Measurements from ENCODE around the gene CCDC27. TPM values are rescaled to one million over a fixed set of nuclear protein-coding genes. Genes with fewer than 3 reads are reported as not detected.
A peak's percentile ranks its signal among the peaks of the same experiment; 100 is the strongest.

Gene CCDC27
- total RNA-seq, 4 donors from 2014 or later, result not detected

DNA sequence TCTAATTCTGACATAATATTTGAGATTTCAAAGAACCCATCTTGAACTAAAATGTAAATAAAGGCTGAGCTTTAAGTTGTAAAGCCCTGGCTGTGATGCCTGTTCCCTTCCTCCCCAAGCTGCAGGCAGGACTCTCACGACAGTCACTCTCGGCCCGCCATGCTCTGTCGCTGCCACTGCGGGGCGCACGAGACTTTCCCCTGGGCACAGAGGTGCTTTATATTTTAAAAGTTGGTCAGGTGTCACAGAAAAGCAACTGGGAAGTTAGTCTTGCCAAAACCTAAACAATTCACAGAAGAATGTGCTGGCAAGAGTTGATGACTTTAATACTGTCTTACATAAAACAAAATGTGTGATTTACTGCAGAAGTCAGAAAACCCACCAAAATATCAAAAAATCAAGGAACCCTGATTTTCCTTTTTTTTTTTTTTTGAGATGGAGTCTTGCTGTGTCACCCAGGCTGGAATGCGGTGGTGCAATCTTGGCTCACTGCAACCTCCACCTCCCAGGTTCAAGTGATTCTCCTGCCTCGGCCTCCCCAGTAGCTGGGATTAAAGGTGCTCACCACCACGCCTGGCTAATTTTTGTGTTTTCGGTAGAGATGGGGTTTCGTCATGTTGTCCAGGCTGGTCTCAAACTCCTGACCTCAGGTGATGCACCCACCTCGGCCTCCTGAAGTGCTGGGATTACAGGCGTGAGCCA is 33.4 kb downstream of the CCDC27 start:
- intact Hi-C loops (cut with DNase I; ENCODE audit: low total_unique reads) (no loop called here), in situ Hi-C loops (cut with MboI; ENCODE audit: low pct_ligation_motif_present in 1 of 4, low pct_unique_long_range_greater_than_20kb in 1 of 4, low sequenced_read_pairs in 3 of 4) (no loop called here)
- peak; percentile 36 for DNase-seq
- no peak overlapping the region for H3K4me3 ChIP-seq
- H3K9me3 ChIP-seq, result no peaks in the 10 kb centered on the region
- TF ChIP-seq, protein P1, sequence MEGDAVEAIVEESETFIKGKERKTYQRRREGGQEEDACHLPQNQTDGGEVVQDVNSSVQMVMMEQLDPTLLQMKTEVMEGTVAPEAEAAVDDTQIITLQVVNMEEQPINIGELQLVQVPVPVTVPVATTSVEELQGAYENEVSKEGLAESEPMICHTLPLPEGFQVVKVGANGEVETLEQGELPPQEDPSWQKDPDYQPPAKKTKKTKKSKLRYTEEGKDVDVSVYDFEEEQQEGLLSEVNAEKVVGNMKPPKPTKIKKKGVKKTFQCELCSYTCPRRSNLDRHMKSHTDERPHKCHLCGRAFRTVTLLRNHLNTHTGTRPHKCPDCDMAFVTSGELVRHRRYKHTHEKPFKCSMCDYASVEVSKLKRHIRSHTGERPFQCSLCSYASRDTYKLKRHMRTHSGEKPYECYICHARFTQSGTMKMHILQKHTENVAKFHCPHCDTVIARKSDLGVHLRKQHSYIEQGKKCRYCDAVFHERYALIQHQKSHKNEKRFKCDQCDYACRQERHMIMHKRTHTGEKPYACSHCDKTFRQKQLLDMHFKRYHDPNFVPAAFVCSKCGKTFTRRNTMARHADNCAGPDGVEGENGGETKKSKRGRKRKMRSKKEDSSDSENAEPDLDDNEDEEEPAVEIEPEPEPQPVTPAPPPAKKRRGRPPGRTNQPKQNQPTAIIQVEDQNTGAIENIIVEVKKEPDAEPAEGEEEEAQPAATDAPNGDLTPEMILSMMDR (IDR thresholded peaks at IDR 0.05), result peak in 4 of 5 experiments; percentile 25 to 43 (median 31)
- TF ChIP-seq POLR2A (IDR thresholded peaks at IDR 0.05), result no peak
- H3K4me1 ChIP-seq, result peaks cover 0 to 4% (median 0%) of the 10 kb centered on the region in 4 donors
- H3K36me3 ChIP-seq, result peaks cover 0 to 52% (median 22%) of the 10 kb centered on the region in 4 donors
- no peak overlapping the region for H3K27ac ChIP-seq
- H3K27me3 ChIP-seq, result no peaks in the 10 kb centered on the region
- WGBS, 2 donors (ENCODE audit: low coverage in 1 of 2), result 74 to 78% methylated on average over 8 to 14 of the region's 14 CpGs

DNA sequence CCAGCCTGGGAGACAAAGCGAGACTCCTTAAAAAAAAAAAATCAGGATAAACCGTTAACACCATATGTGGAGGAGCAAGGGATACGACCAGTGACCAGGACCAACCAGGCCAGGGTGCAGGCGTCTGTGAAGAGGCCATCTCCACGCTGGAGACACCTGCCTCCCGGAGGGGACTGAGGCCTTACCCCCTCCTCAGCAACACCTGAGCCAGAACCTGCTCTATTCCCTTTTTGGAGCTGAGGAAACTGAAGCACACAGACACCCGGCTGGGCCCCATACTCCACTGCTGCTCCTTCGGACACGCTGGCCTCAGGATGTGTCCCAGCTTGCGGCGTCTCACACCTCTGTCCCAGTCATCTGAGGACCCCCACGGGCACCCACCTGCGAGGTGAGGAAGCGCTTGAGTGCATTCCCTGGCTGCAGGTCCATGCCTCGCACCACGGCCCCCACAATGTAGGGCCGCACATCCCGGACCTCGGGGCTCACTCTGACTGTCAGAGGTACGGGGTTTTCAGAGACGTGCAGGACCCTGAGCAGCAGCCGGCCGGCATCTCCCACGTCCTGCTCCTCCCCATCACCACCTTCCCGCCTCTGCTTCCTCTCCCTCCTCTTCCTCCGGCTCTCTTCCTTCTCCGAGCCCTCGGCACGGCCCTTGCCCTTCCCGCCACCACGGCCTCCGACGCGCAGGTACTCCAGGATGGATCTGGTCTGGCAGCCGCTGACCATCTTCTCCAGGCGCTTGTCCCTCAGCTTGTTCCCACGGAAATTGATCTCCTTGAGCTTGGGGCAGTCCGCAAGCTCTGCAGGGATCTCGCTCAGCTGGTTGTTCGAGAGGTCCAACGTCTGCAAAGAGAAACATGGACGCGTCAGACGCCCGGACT is 34.5 kb downstream of the CCDC27 start:
- DNase-seq, result no peak
- no peak overlapping the region for H3K27ac ChIP-seq
- 80 to 90% methylated on average over 1 to 45 of the region's 45 CpGs for WGBS, 2 donors (ENCODE audit: low coverage in 1 of 2)
- intact Hi-C loops (cut with DNase I; ENCODE audit: low total_unique reads), result no loop called here
- no peak overlapping the region for H3K4me3 ChIP-seq
- no peaks in the 10 kb centered on the region for H3K9me3 ChIP-seq
- peaks cover 0 to 42% (median 17%) of the 10 kb centered on the region in 4 donors for H3K36me3 ChIP-seq
- in situ Hi-C loops (cut with MboI; ENCODE audit: low pct_ligation_motif_present in 1 of 4, low pct_unique_long_range_greater_than_20kb in 1 of 4, low sequenced_read_pairs in 3 of 4), result no loop called here
- TF ChIP-seq EP300 (IDR thresholded peaks at IDR 0.05; ENCODE audit: low read depth) (no peak), POLR2A (IDR thresholded peaks at IDR 0.05) (no peak), POLR2AphosphoS5 (IDR thresholded peaks at IDR 0.05) (no peak)
- TF ChIP-seq, protein P1 (IDR thresholded peaks at IDR 0.05), result no peak
- H3K27me3 ChIP-seq, result no peaks in the 10 kb centered on the region
- H3K4me1 ChIP-seq, result peaks cover 0 to 4% (median 0%) of the 10 kb centered on the region in 4 donors

- Histone ChIP-seq H3K36me3 (peaks cover 0 to 36% (median 14%) of the 10 kb centered on the region in 4 donors), H3K9me3 (no peaks in the 10 kb centered on the region), H3K4me3 (no peak overlapping the region), H3K27ac (no peak overlapping the region), H3K4me1 (peaks cover 0 to 4% (median 0%) of the 10 kb centered on the region in 4 donors), H3K27me3 (no peaks in the 10 kb centered on the region)
- DNase-seq, result no peak
- TF ChIP-seq POLR2AphosphoS5 (IDR thresholded peaks at IDR 0.05), result no peak
- TF ChIP-seq EP300 (IDR thresholded peaks at IDR 0.05; ENCODE audit: low read depth), result no peak
- no peak for TF ChIP-seq POLR2A (IDR thresholded peaks at IDR 0.05)
- TF ChIP-seq, protein P1 (IDR thresholded peaks at IDR 0.05), result no peak
- intact Hi-C loops (cut with DNase I; ENCODE audit: low total_unique reads) (no loop called here), in situ Hi-C loops (cut with MboI; ENCODE audit: low pct_ligation_motif_present in 1 of 4, low pct_unique_long_range_greater_than_20kb in 1 of 4, low sequenced_read_pairs in 3 of 4) (no loop called here)
- 53% methylated on average over 10 of the region's 10 CpGs; no CpG with 5 or more reads in 1 of the 2 donors for WGBS, 2 donors (ENCODE audit: low coverage in 1 of 2)
Observed at GRCh38 chr1:3787349-3787715, 35.1 kb downstream of the CCDC27 start.

All from transverse colon (tissue), 4 donors.